NB4 (cell line): Measurements from ENCODE around the gene RAB40B.

Experiments used
- DNase-seq: peaks from one replicate; pipeline ENCODE4 v3.0.0; 2010; ENCODE audit warnings: low read depth
- H3K4me3 ChIP-seq: one replicate; pipeline ENCODE4 v1.5.1; 2011; ENCODE audit warnings: mild to moderate bottlenecking, low read depth, low read length, moderate library complexity
- CTCF ChIP-seq: IDR thresholded peaks from one replicate; pipeline ENCODE4 v1.5.1; 2012; ENCODE audit warnings: low read depth, low read length
- MAX ChIP-seq: IDR thresholded peaks from 2 replicates; pipeline ENCODE4 v1.6.1; 2011; ENCODE audit warnings: low read depth, low read length
- MYC ChIP-seq: IDR thresholded peaks from 2 replicates; pipeline ENCODE4 v1.6.1; 2011; ENCODE audit warnings: low read depth, low read length
- POLR2A ChIP-seq: IDR thresholded peaks from 2 replicates; pipeline ENCODE4 v1.6.1; 2011; ENCODE audit warnings: mild to moderate bottlenecking; ENCODE audit not compliant: insufficient read length; ENCODE audit errors: extremely low read depth

The RAB40B gene

GRCh38 chr17:82644148-82644547 lies 54.4 kb downstream of the RAB40B start:
- TF ChIP-seq POLR2A (no peak), MAX (no peak), CTCF (no peak)
- no peak overlapping the region for H3K4me3 ChIP-seq
- DNase-seq = no peak

- H3K4me3 ChIP-seq = no peak overlapping the region
- no peak for DNase-seq
- TF ChIP-seq MAX (no peak), CTCF (no peak), POLR2A (no peak)
These were observed 56.5 kb downstream of the RAB40B start for GRCh38 chr17:82642022-82642421.

- H3K4me3 ChIP-seq = no peak overlapping the region
- TF ChIP-seq MYC = no peak
- no peak for TF ChIP-seq CTCF
- no peak for TF ChIP-seq MAX
- no peak for TF ChIP-seq POLR2A
- DNase-seq = no peak
These were observed 58.5 kb downstream of the RAB40B start for GRCh38 chr17:82640036-82640435.

- H3K4me3 ChIP-seq = no peak overlapping the region
- TF ChIP-seq CTCF = no peak
- TF ChIP-seq MYC = no peak
- TF ChIP-seq POLR2A = no peak
- no peak for TF ChIP-seq MAX
- no peak for DNase-seq
These were observed 58.9 kb downstream of the RAB40B start for GRCh38 chr17:82639628-82640027.

- TF ChIP-seq POLR2A (no peak), MAX (no peak), MYC (no peak), CTCF (no peak)
- H3K4me3 ChIP-seq = no peak overlapping the region
- no peak for DNase-seq
These were observed 60.2 kb downstream of the RAB40B start for GRCh38 chr17:82638183-82638773.
